Transverse colon (tissue), 4 donors: ENCODE results near the gene HLA-DQB2.

Source experiments
- CTCF ChIP-seq, 5 experiments: fragments of 200-600 bp in 3 of 5; fragments of 450-650 bp in 2 of 5; sonication (generic) in 3 of 5; IDR thresholded peaks; 1 replicate in 2 of 5; 2 replicates in 3 of 5; pipeline ENCODE4 v1.5.1; 2016 to 2017; ENCODE audit warnings: antibody characterized with exemption in 5 of 5, inconsistent platforms in 3 of 5, mild to moderate bottlenecking in 2 of 5, moderate library complexity in 1 of 5
- EP300 ChIP-seq: sonication (generic); formaldehyde crosslinking; IDR thresholded peaks from one replicate; pipeline ENCODE4 v1.6.1; 2017; ENCODE audit warnings: antibody characterized with exemption, low read depth
- POLR2AphosphoS5 ChIP-seq, 3 donors: sonication (generic); formaldehyde crosslinking; IDR thresholded peaks; one replicate each; pipeline ENCODE4 v1.6.1; 2016; ENCODE audit warnings: antibody characterized with exemption in 3 of 3

- TF ChIP-seq CTCF (IDR thresholded peaks at IDR 0.05): no peak
- no peak for TF ChIP-seq POLR2AphosphoS5 (IDR thresholded peaks at IDR 0.05)
- no peak for TF ChIP-seq EP300
Measured at GRCh38 chr6:32775071-32775470, 11.7 kb upstream of the HLA-DQB2 start.
